PC-3 (cell line): ENCODE data around the gene HLA-G. TPM values are rescaled to one million over a fixed set of nuclear protein-coding genes. Genes with fewer than 3 reads are reported as not detected.

Experiments used
- ATAC-seq: fragments of 200-7000 bp; cut with Tn5 transposase; 2 replicates; pipeline ENCODE4 v1.9.1; 2020; ENCODE audit warnings: mild to moderate bottlenecking, moderate library complexity
- BruUV-seq: library from RNA; stranded (reverse); fragments of 400-500 nt; replicated peaks from 2 replicates; lab custom pipeline; 2021; lab: Mats Ljungman, UMichigan
- CTCF ChIA-PET: fragments of 300-600 bp; sonication (Branson Sonifier 250); formaldehyde crosslinking; loops from one replicate; lab custom pipeline; 2022; ENCODE audit warnings: antibody characterized with exemption; lab: Charles Lee
- POLR2A ChIA-PET: fragments of 300-600 bp; sonication (Branson Sonifier 250); formaldehyde crosslinking; loops from one replicate; lab custom pipeline; 2022; ENCODE audit warnings: antibody characterized with exemption; ENCODE audit not compliant: unreplicated experiment; lab: Charles Lee
- DNase-seq: peaks from one replicate; pipeline ENCODE4 v3.0.0-alpha.2; 2015
- H2AFZ ChIP-seq: fragments of 300-600 bp; sonication (generic); 2 replicates; pipeline ENCODE4 v1.6.0; 2016; ENCODE audit warnings: antibody characterized with exemption, low read length
- H3F3A ChIP-seq: fragments of 300-600 bp; sonication (generic); one replicate; pipeline ENCODE4 v1.6.0; 2017; ENCODE audit warnings: antibody characterized with exemption, low read length, control low read depth, mild to moderate bottlenecking; ENCODE audit not compliant: unreplicated experiment
- H3K27ac ChIP-seq: fragments of 300-600 bp; sonication (generic); 2 replicates; pipeline ENCODE4 v1.5.1; 2016; ENCODE audit warnings: mild to moderate bottlenecking, low read length
- H3K27me3 ChIP-seq: fragments of 300-600 bp; sonication (generic); 2 replicates; pipeline ENCODE4 v1.6.1; 2016; ENCODE audit warnings: low read length, mixed read lengths
- H3K36me3 ChIP-seq: fragments of 300-600 bp; sonication (generic); 2 replicates; pipeline ENCODE4 v1.6.1; 2016; ENCODE audit warnings: low read depth, mixed run types, low read length, mixed read lengths
- H3K4me1 ChIP-seq: fragments of 300-600 bp; sonication (generic); 2 replicates; pipeline ENCODE4 v1.5.1; 2016; ENCODE audit warnings: low read length; ENCODE audit not compliant: insufficient read depth
- H3K4me2 ChIP-seq: fragments of 300-600 bp; sonication (generic); 2 replicates; pipeline ENCODE4 v1.6.0; 2016; ENCODE audit warnings: low read length
- H3K4me3 ChIP-seq: fragments of 300-600 bp; sonication (generic); 2 replicates; pipeline ENCODE4 v1.5.1; 2016; ENCODE audit warnings: mild to moderate bottlenecking, low read length, mixed read lengths
- H3K79me2 ChIP-seq: fragments of 300-600 bp; sonication (generic); 2 replicates; pipeline ENCODE4 v1.6.1; 2017; ENCODE audit warnings: low read length, mixed read lengths
- H3K9ac ChIP-seq: fragments of 300-600 bp; sonication (generic); 2 replicates; pipeline ENCODE4 v1.6.0; 2016; ENCODE audit warnings: mild to moderate bottlenecking, low read length
- H3K9me2 ChIP-seq: fragments of 300-600 bp; sonication (generic); replicated peaks from 2 replicates; pipeline ENCODE4 v1.6.1; 2016; ENCODE audit warnings: mixed run types, low read length, mixed read lengths
- H3K9me3 ChIP-seq: fragments of 300-600 bp; sonication (generic); 2 replicates; pipeline ENCODE4 v1.6.1; 2016; ENCODE audit warnings: low read length, mixed read lengths
- H4K20me1 ChIP-seq: fragments of 300-600 bp; sonication (generic); 2 replicates; pipeline ENCODE4 v1.6.1; 2016; ENCODE audit warnings: low read length, mixed read lengths
- CTCF ChIP-seq: fragments of 300-600 bp; sonication (generic); conservative IDR thresholded peaks from 2 replicates; pipeline ENCODE4 v1.5.1; 2017; ENCODE audit warnings: antibody characterized with exemption, low read depth, mild to moderate bottlenecking, low read length
- EZH2 ChIP-seq: fragments of 300-600 bp; sonication (generic); IDR thresholded peaks from one replicate; pipeline ENCODE4 v1.6.1; 2017; ENCODE audit warnings: antibody characterized with exemption, mild to moderate bottlenecking, low read length; ENCODE audit not compliant: unreplicated experiment
- EZH2phosphoT487 ChIP-seq: fragments of 300-600 bp; sonication (generic); IDR thresholded peaks from 2 replicates; pipeline ENCODE4 v1.6.1; 2018; ENCODE audit warnings: mild to moderate bottlenecking, antibody characterized with exemption, low read length, borderline replicate concordance
- intact Hi-C: fragments of 100-400 bp; cut with micrococcal nuclease; formaldehyde crosslinking; loops from 2 replicates; pipeline ENCODE4 v1.9.0; 2023
- total RNA-seq: library from RNA; depleted of rRNA; stranded (reverse); fragments of >200 nt; gene quantifications from 2 replicates; pipeline ENCODE4 v1.2.3, GENCODE V29; 2014

The HLA-G gene
- total RNA-seq, 1 experiment from 2014 or later: not detected

DNA sequence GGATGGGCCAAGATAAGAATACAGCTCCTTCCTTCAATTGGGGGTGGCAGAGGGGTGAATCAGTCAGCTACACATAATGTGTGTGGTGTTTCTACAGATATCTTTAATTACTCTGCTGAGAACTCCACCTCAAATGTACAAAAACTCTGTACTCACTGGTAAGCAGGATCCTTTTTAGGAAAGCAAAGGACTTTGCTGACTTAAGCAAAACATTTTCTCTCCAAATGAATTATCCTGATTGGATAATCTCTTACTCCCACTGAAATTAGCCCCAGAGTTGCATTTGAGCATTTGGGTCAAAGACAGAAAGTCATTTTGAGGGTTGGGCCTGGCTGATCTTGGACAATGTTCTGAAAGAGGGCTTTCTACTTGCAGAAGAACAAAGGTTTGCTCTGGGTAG is 13.4 kb downstream of the HLA-G start:
- Histone ChIP-seq H3K27me3 (peaks cover 5% of the 10 kb centered on the region), H3K9me2 (no peaks in the 10 kb centered on the region), H3K79me2 (no peaks in the 10 kb centered on the region), H3K27ac (no peak overlapping the region), H3K36me3 (no peaks in the 10 kb centered on the region), H3K9ac (no peak overlapping the region), H3K4me2 (no peak overlapping the region), H3F3A (no peaks in the 10 kb centered on the region), H2AFZ (no peak overlapping the region), H3K4me3 (no peak overlapping the region), H4K20me1 (no peaks in the 10 kb centered on the region), H3K4me1 (no peaks in the 10 kb centered on the region), H3K9me3 (peaks cover 3% of the 10 kb centered on the region; the same call in 1 of the 2 replicates)
- ChIA-PET CTCF (interaction anchor here (0.6 kb wide), 1 partner anchor 92 kb away, joined by 3 read pairs; no protein-coding TSS in a partner anchor), POLR2A (no interaction called here)
- no TSS peak for BruUV-seq
- DNase-seq (no peak), ATAC-seq (no peak)
- TF ChIP-seq CTCF: no peak
- TF ChIP-seq EZH2: no peak
- no peak for TF ChIP-seq EZH2phosphoT487
- intact Hi-C loops: no loop called here

DNA sequence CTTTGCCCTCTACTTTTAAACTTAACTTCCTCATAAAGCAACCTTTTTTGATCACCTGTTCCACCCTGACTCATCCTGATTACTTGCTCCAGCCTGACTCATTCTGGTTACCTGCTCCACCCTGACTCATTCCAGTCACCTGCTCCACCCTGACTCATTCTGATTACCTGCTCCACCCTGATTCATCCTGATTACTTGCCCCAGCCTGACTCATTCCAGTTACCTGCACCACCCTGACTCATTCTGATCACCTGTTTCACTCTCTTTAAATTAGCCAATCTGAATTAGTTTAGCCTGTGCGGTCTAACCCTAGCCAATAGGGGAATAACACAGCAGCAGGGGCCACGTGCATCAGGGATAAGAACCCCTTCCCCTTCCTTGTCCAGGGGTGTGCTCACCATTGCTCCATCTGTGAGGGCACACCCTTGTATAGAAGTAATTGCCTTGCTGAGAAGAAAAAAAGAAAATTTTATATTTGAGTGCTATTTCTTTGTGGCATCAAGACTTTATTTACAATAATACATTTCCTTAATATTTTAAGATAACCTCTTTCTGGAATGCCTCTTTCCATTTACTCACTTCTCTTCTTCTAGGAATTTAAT is 17.9 kb downstream of the HLA-G start:
- BruUV-seq: no TSS peak
- H3K27ac ChIP-seq: no peak overlapping the region; the same call in 1 of the 2 replicates
- ChIA-PET CTCF (no interaction called here), POLR2A (no interaction called here)
- peaks cover 10% of the 10 kb centered on the region; the same call in 1 of the 2 replicates for H3K9me3 ChIP-seq
- H3K4me3 ChIP-seq: no peak overlapping the region
- H3K4me1 ChIP-seq: no peaks in the 10 kb centered on the region
- H3K27me3 ChIP-seq: no peaks in the 10 kb centered on the region
- no peaks in the 10 kb centered on the region for H3F3A ChIP-seq
- no peaks in the 10 kb centered on the region for H3K36me3 ChIP-seq
- ATAC-seq (peak; percentile 78), DNase-seq (peak; percentile 77)
- no peaks in the 10 kb centered on the region for H4K20me1 ChIP-seq
- H3K4me2 ChIP-seq: no peak overlapping the region
- no peak overlapping the region for H3K9ac ChIP-seq
- no peaks in the 10 kb centered on the region for H3K79me2 ChIP-seq
- no peak overlapping the region for H2AFZ ChIP-seq
- H3K9me2 ChIP-seq: no peaks in the 10 kb centered on the region
- TF ChIP-seq CTCF (no peak), EZH2phosphoT487 (no peak), EZH2 (no peak)
- intact Hi-C loops: loop anchor here (5.0 kb wide), 1 partner anchor 122 kb away; no protein-coding TSS in a partner anchor
